GM18502 (cell line): Measurements from ENCODE around the gene TMTC4.
"Not testable (repeated sequence)": the region's sequence is repeated elsewhere in the genome, so short reads cannot be mapped to it uniquely, and the experiment has no call there.

ENCODE experiments used
- ATAC-seq: cut with Tn5 transposase; IDR thresholded peaks from one replicate; pipeline ENCODE4 v1.9.1; 2021; ENCODE audit warnings: mild to moderate bottlenecking; ENCODE audit not compliant: unreplicated experiment, poor library complexity

TMTC4 gene

DNA sequence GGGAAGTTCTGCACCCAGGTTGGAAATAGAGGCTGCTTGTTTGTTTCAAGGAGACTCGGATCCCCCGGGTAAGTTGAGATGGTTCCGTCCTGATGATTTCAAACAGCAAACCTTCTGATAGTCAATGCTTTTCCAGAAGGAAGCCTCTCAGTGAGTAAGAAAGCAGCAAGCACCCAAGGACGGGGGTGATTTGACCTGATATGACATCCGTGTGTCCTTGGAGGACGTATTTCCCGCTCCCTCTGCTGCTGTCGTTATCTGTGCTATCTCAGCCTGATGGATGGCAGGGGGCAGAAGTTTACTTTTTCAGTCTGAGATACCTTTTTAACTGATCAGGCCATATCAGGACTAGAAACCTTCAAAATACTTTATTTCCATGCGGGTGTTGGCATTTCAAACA, 80.3 kb downstream of the TMTC4 start:
- ATAC-seq: no peak

GRCh38 chr13:100589178-100589725, 85.3 kb downstream of the TMTC4 start:
- ATAC-seq: no peak

DNA sequence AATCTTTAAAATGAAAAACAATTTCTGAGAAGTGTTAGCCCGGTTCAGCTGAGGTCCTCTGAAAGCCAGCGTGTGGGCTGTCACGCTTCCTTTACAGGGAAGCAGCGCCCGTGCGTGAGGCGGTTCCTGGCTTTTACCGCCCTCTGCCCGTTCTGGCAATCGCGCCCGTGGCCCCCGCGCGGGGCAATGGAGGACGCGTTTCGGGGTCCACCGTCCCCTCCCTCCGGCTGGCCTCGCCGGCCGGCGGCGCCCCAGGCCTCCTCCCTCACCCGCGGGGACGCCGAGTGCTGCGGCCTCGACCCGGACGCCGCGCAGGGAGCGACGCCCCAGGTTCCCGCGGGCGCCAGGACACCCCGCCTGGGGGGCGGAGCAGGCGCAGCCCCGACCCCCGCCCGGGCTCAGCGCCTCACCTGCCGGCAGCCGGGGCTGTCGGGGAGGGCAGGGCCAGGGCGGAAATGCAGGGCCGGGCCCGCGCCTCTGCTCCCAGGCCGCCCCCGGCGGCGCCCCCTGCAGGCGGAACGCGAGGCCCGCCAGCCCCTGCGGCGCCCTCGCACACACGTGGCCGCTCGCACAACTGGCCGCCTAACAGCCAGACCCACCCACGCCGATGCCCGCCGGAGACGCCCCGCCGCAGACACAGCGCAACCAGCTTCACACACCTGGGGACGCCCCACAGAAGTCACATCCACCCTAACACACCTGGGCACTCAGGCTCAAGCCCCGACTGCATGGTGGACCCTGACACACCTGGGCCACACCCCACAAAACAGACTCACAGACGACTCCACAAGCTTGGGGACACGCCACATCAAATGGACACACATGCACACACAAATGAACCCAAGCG, 86.0 kb downstream of the TMTC4 start, which contains the start of gene GGACT:
Gene GGACT, minus strand, starts transcription at position 459 of the 847 bp plus-strand sequence. CDS start 56,198 bp downstream, outside the sequence.
- ATAC-seq: peak; percentile 95

GRCh38 chr13:100584896-100585295, 89.7 kb downstream of the TMTC4 start:
- ATAC-seq: no peak

DNA sequence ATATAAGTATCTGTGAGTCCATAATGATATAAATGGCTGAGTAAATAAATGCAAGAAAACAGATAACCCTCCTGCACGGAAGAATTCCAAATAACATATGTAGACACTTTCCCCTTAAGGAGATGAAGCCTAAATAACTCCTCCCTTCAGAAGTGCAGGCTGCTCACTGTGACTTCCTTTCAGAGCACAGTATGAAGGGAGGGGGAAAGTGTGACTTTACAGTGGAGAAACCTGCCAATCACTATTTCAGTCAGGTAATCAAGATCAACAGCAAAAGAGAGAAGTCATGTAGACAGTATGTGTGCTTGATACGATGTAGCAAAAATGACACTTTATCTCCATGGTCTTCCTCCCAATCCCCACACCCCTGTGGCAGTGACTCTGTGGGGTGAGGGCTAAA, 93.1 kb downstream of the TMTC4 start:
- ATAC-seq: no peak

DNA sequence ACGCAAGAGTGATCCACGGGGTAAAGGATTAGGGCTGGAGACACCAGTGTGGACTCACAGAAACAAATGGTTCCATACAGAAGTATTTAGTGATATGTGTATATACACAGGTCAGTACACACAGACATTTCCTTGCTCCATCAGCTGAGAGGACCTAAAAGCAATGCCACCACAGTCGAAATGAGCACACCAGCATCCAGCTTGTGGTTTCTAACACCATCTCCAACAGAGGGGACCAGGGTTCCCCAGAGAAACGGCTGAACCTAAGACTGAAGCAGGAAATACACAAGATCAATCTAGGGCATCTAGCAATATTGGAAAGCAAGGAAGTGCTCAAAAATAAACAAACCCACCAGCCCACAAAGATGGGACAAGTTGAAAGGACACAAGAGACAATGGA, 93.6 kb downstream of the TMTC4 start:
- ATAC-seq: no peak

DNA sequence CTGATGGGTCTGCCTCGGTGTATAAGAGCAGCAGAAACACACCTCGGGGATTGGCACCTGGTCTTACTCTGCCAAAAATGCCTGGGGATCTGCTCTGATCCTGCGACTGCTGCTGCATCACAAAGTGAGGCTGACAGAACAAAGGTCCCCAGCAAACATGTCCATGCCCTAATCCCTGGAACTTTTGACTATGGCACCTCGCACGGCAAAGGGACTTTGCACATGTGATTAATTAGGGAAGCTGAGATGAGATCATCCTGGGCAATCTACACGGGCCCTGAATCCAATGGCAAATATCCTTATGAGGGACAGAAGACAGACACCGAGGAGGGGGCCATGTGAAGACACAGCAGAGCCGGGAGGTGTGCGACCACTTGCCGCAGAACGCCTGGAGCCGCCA, 94.5 kb downstream of the TMTC4 start:
- no peak for ATAC-seq

DNA sequence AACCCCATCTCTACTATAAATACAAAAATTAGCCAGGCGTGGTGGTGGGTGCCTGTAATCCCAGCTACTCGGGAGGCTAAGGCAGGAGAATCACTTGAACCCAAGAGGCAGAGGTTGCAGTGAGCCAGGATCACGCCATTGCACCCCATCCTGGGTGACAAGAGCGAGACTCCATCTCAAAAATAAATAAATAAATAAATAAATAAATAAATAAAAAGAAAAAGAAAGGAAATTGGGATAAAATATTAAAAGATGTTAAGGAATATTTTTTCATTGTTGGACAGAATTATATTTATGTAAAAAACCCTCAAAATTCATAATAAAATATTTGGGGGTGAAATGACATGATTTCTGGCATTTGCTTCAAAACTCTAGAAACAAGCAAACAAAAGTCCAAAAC, 97.4 kb downstream of the TMTC4 start:
- not testable (repeated sequence) for ATAC-seq

GRCh38 chr13:100573121-100573520, 101.5 kb downstream of the TMTC4 start:
- ATAC-seq: peak; percentile 98

DNA sequence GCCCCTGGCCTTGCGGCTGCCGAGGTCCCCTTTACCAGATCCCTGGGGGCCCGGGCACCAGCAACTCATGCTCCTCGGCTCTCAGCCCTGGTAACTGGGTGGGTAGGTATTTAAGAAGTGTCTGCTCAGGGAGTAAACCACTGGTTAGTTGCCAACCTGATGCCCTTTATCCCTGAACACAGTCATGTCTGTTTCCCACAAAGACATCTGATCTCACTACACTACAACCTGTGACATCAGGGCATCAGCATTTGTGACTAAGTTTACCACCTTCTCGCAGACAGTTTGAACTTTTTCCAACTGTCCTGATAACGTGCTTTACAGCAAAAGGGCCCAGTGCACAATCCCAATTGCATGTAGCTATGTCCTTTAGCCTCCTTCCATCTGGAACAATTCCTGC, 108.1 kb downstream of the TMTC4 start:
- ATAC-seq: no peak

DNA sequence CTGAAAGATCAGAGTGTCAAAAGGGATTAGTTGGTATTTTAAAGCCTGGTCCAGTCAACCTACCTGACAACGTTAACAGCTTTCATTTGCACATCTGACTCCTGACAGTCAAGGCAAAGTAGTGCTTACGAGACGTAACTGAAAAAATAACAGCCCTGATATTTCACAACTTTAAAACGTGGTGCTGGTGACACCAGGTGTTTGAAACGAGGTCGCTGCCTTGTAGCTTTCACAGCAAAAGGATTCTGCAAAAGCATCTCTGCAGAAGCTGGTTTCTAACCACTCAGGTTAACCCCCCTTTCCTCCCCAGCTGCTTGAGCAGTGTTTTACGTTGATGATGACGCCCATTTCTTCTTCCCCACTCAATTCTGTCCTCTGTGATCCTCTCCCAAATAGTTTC, 109.3 kb downstream of the TMTC4 start:
- no peak for ATAC-seq

GRCh38 chr13:100564444-100565223, 110.0 kb downstream of the TMTC4 start:
- ATAC-seq: no peak

DNA sequence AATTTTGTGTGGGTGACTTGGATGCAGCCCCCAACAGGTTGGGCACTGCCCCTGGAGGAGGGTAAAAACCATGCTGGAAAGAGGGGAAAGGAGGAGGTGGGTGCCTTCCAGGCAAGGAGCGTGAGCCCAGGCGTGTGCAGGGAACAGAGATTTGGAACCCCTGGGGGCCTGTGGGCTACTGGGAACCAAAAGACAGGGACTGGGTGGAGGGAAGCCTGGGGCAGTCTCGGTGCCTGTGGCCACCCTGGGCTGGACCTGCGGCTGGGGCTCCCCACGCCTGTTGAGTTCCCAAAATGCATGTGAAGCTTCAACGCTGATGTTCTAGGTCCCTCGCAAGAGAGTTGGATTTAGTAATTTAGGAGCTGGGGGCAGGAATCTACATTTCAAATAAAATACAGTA, 110.8 kb downstream of the TMTC4 start:
- ATAC-seq: no peak

GRCh38 chr13:100561599-100562204, 112.9 kb downstream of the TMTC4 start:
- ATAC-seq: no peak

DNA sequence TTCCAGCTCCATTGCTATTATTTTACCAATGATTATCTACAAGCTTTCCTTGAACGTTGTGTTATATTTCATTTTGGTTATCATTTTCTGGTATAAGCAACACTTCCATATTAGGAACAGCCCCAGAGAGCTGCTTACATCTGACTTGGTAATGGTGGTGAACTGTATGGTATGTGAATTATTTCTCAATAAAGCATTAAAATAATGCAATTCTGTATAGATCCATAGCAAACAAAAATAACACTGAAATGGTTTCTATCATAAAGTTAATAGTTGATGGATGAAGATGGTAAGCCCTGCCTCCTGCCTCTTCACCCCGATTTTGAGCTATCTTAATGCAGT, 113.5 kb downstream of the TMTC4 start:
- no peak for ATAC-seq

DNA sequence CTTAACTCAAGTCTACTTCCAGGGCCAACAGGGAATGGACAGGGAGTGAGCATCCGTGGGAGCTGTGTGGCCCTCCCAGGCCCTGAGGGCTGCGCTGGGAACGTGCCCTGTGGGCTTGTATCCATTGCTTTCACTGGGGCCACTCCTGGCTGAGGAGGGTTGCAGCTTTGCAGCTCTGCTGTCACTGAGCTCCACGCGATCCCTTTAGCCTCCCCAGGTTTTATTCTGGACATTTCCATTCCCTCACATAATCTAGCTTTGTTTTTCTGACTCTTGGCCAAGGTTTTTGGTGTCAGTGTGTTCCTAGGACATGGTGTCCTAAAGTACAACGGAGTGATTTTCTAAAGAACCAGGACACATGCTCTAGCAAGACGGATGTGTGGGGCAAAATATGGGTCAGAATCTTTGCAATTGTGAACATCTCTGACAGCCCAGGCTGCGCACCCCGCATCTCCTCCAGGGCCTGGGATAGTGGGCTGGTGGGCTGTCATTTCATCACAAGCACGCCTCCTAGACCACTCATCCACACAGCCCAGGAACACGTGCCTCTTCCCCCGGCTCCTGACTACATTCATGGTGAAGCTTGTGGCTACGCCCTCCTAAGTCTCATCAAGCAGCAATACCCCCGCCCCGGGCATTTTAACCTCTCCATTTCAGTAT, 114.0 kb downstream of the TMTC4 start:
- no peak for ATAC-seq

DNA sequence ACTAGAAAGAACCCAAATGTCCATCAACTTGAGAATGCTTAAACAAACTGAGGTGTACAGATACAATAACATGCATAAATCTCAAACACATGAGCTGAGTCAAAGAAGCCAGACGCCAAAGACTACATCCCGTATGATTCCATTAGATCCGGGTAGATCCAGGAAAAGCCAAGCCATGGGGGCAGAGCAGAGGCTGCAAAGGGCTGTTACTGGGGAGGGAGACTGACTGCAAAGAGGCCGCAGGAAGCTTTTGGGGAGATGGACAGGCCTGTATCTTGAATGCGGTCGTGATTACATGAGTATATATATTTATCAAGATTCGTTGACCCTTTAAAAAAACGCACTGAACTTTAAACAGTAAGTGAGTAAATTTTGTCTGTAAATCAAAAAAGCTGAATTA, 114.7 kb downstream of the TMTC4 start:
- ATAC-seq: no peak
